GM12873 (cell line): ENCODE results near the gene C1QB.

Source experiments
- TF ChIP-seq, protein P1 (sequence below): IDR thresholded peaks from 2 replicates; pipeline ENCODE4 v1.5.1; 2012; ENCODE audit warnings: low read depth, mild to moderate bottlenecking, moderate library complexity, low read length, control low read depth; ENCODE audit not compliant: insufficient read depth; ENCODE audit errors: missing control alignments

C1QB gene

DNA sequence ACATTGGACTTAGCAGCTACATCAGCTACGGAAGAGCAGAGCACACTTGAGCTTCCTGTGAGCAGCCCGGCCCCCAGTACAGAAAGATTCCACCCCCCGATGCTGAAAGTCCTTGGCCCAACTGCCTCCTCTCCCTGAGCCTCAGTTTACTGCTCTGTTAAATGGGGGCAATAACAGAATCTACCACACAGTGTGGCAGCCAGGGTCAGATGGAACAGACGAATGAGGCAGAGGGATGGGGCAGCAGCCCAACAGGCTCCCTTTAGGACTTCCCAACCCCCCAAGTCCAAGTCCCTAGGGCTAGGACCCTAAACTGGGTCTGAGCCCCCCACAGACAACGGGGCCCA, 39.5 kb upstream of the C1QB start:
- TF ChIP-seq, protein P1, sequence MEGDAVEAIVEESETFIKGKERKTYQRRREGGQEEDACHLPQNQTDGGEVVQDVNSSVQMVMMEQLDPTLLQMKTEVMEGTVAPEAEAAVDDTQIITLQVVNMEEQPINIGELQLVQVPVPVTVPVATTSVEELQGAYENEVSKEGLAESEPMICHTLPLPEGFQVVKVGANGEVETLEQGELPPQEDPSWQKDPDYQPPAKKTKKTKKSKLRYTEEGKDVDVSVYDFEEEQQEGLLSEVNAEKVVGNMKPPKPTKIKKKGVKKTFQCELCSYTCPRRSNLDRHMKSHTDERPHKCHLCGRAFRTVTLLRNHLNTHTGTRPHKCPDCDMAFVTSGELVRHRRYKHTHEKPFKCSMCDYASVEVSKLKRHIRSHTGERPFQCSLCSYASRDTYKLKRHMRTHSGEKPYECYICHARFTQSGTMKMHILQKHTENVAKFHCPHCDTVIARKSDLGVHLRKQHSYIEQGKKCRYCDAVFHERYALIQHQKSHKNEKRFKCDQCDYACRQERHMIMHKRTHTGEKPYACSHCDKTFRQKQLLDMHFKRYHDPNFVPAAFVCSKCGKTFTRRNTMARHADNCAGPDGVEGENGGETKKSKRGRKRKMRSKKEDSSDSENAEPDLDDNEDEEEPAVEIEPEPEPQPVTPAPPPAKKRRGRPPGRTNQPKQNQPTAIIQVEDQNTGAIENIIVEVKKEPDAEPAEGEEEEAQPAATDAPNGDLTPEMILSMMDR = no peak

DNA sequence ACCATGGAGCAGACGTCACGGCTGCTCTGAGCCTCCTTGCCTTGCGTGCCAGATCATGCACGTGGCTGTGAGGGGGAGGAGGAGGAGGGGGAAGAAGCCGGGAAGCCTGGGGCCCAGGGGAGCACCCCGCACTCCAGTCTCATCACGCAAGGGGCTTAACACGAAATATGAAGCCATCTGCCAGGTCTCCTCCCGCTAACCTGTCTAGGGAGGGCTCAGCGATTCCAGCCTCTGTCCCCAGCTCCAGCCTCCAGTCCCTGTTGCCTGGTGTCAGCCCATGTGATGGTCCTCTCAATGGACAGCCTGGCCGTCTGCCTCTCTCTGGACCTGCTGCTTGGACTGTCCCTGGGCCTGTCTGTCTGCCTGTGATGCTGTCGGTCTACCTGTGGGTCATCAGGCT, 39.1 kb upstream of the C1QB start:
- TF ChIP-seq, protein P1 = no peak

DNA sequence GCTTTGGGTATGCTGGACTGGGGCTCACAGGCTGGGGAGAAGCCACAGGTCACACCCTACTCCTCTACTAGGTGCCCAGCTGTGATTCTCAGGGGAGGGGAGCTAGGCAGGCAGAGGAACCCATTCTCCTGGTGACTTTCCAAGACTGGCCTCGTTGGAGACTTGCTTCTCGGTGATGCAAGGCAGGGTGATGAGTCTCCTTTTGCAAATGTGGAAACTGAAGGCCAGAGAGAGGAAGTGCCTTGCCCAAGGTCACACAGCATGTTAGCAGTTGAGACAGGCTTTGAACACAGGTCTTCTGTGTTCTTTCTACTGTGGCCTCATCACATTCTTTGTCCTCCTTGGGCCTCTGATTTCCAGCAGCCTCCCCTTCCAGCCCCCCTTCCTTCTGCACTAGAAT, 37.1 kb upstream of the C1QB start:
- TF ChIP-seq, protein P1 = no peak

DNA sequence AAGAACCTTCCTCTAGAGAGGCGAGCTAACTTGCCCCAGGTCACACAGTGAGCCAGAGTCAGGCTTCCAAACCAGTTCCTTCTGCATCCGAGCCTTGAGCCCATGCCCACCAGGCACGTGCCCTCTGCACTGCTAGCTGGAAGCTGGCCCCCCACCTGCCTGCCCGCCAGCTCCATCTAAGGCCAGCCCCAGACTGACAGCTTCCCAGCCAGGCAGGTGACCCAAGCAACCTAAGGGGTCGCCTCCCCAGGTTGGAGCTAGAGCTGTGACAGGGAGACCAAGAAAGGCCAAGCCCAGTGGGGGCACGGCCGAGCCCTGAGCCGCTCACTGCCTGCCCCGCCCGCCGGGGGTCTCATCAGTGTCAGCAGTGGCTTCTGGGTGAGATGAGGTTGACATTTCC, 36.5 kb upstream of the C1QB start:
- TF ChIP-seq, protein P1 = no peak

DNA sequence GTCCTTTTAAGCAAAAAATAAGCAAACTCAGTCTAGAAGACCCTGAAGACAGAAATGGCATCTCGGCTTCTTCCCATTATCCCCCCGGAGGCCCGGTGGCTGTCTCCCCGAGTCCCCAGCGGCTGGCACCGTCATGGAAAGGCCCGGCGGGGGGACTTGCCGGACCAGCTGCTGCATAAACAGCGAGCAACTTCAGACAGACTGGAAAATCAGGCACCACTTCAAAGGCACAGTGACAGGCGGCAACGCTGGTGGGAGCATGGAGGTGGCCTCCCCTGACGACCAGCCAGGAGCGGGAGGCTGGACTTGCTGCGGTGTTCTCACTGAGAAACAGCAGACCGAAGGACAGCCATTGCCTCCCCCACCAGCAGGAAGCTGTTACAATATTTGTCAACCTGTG, 35.0 kb upstream of the C1QB start:
- TF ChIP-seq, protein P1 = no peak

DNA sequence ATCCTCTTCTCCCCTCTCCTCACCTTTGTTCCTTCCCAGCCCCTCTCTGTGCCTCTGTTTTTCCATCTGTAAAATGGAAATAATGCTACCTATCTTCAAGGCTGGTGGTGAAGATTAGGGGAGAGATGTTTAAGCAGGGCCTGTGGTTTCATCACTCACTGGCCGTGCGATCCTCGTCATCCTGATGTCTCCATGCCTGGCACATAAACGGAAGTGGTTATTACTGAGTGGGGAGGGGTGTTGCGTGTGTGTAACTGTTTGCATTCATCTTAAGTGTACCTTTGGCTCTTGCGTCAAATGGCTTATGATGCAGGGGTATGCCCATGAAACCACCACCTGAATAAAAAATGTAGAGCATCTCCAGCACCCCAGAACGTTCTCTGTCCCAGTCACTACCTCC, 33.8 kb upstream of the C1QB start:
- TF ChIP-seq, protein P1 = no peak

DNA sequence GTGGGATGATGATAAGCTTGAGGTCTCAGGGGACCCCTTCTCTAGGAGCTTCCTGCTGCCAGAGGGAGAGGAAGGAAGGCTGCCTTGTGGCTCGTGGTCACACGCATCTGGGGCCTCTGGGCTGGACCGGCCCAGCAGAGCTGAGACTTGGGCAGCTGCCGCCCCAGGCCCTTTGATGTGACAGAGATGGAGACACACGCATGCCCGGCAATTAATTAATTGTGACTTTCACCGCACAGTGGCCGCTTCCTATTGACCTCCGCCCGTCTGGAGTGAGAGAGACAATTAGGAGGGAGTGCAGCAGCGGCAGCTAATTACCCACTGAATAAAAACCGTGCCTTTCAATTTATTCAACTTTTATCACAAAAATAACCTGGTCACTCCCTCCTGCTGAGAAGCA, 33.2 kb upstream of the C1QB start:
- TF ChIP-seq, protein P1 = no peak

DNA sequence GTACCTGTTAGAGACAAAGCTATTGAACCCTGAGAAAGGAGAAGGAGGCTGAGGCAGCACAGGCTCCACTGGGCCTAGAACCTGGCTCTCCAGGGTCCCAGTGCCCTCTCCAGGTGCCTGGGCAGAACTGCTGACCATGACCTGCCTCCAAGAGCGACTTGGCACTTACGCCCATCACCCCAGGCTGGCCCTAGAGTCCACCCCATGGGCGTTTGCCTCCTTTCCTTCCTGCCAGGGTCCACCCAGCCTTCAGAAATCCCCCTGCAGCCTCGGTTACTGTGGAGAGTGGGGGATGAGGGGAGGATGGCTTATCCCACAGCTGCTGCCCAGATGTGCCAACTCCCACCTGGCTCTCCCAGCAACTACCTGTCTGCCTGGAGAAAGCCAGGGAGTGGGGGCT, 31.3 kb upstream of the C1QB start:
- TF ChIP-seq, protein P1 = no peak
